SK-N-SH (cell line): ENCODE measurements around the gene DPF1. TPM values are rescaled to one million over a fixed set of nuclear protein-coding genes. Genes with fewer than 3 reads are reported as not detected.

ENCODE experiments used
- CTCF ChIA-PET: fragments of 300-600, 350-600 bp; formaldehyde crosslinking; extraction: SDS; loops from one replicate; lab custom pipeline; 2021; lab: Yijun Ruan, JAX
- POLR2A ChIA-PET: fragments of 350-600 bp; sonication (Branson Sonifier 250); formaldehyde crosslinking; extraction: SDS; loops from one replicate; lab custom pipeline; 2020; ENCODE audit warnings: antibody characterized with exemption, inconsistent platforms; lab: Yijun Ruan, JAX
- DNase-seq: peaks from one replicate; pipeline ENCODE4 v3.0.0; 2012
- H2AFZ ChIP-seq: fragments of 200-600 bp; sonication (generic); 2 replicates; pipeline ENCODE4 v1.8.1; 2016; ENCODE audit warnings: antibody characterized with exemption, mild to moderate bottlenecking, low read depth
- H3F3A ChIP-seq: fragments of 200-600 bp; sonication (generic); replicated peaks from 2 replicates; pipeline ENCODE3; 2016; ENCODE audit warnings: antibody characterized with exemption, mild to moderate bottlenecking; ENCODE audit not compliant: insufficient read depth
- H3K27ac ChIP-seq, 2 experiments: fragments of 200-500 bp in 1 of 2; fragments of 200-600 bp in 1 of 2; sonication (Bioruptor generic) in 1 of 2; sonication (generic), shearing (Covaris generic) in 1 of 2; 2 replicates each; pipeline versions ENCODE4 v1.5.1 to v1.6.1; 2014 to 2016; ENCODE audit warnings: low read depth in 2 of 2, inconsistent platforms in 1 of 2, low read length in 1 of 2, mild to moderate bottlenecking in 1 of 2, mixed read lengths in 1 of 2
- H3K27me3 ChIP-seq: fragments of 200-600 bp; sonication (generic), shearing (Covaris generic); 2 replicates; pipeline ENCODE4 v1.6.1; 2016; ENCODE audit warnings: mixed run types; ENCODE audit not compliant: insufficient read depth
- H3K36me3 ChIP-seq, 2 experiments: fragments of 200-500 bp in 1 of 2; fragments of 200-600 bp in 1 of 2; sonication (Bioruptor generic) in 1 of 2; sonication (generic) in 1 of 2; replicated peaks in 1 of 2; 2 replicates each; pipeline versions ENCODE3 to v1.5.1; 2014 to 2016; ENCODE audit warnings: low read length in 1 of 2, mild to moderate bottlenecking in 1 of 2; ENCODE audit not compliant: insufficient read depth in 2 of 2, control insufficient read depth in 1 of 2
- H3K4me1 ChIP-seq, 2 experiments: fragments of 200-500 bp in 1 of 2; fragments of 200-600 bp in 1 of 2; sonication (Bioruptor generic) in 1 of 2; sonication (generic), shearing (Covaris generic) in 1 of 2; 2 replicates each; pipeline versions ENCODE4 v1.5.1 to v1.6.1; 2014 to 2016; ENCODE audit warnings: low read depth in 1 of 2, low read length in 1 of 2, mixed run types in 1 of 2; ENCODE audit not compliant: insufficient read depth in 2 of 2, control insufficient read depth in 1 of 2
- H3K4me2 ChIP-seq: fragments of 200-600 bp; sonication (generic), shearing (Covaris generic); 2 replicates; pipeline ENCODE4 v1.6.1; 2017; ENCODE audit warnings: mixed run types
- H3K4me3 ChIP-seq, 2 experiments: fragments of 200-500 bp in 1 of 2; fragments of 200-600 bp in 1 of 2; sonication (Bioruptor generic) in 1 of 2; sonication (generic), shearing (Covaris generic) in 1 of 2; 2 replicates each; pipeline versions ENCODE4 v1.5.1 to v1.8.1; 2014 to 2016; ENCODE audit warnings: low read depth in 2 of 2, inconsistent platforms in 1 of 2, low read length in 1 of 2, mild to moderate bottlenecking in 1 of 2, mixed read lengths in 1 of 2, moderate library complexity in 1 of 2
- H3K79me2 ChIP-seq: fragments of 200-600 bp; sonication (generic); 2 replicates; pipeline ENCODE4 v1.8.1; 2017; ENCODE audit warnings: mild to moderate bottlenecking; ENCODE audit not compliant: insufficient read depth
- H3K9ac ChIP-seq: fragments of 200-600 bp; sonication (generic); 2 replicates; pipeline ENCODE4 v1.6.1; 2017; ENCODE audit warnings: mixed run types
- H3K9me2 ChIP-seq: fragments of 200-600 bp; sonication (generic); 2 replicates; pipeline ENCODE4 v1.6.1; 2017; ENCODE audit warnings: mixed run types
- H3K9me3 ChIP-seq: fragments of 200-600 bp; sonication (generic); 2 replicates; pipeline ENCODE4 v1.6.1; 2017; ENCODE audit warnings: mixed run types, mild to moderate bottlenecking, moderate library complexity
- H4K20me1 ChIP-seq: fragments of 200-600 bp; sonication (generic); 2 replicates; pipeline ENCODE4 v1.6.1; 2017; ENCODE audit warnings: mild to moderate bottlenecking, mixed run types; ENCODE audit not compliant: insufficient read depth
- CTCF ChIP-seq: fragments of 200-600 bp; sonication (generic); IDR thresholded peaks from 2 replicates; pipeline ENCODE4 v1.6.1; 2017; ENCODE audit warnings: antibody characterized with exemption, mild to moderate bottlenecking, moderate library complexity
- ELF1 ChIP-seq: IDR thresholded peaks from 2 replicates; pipeline ENCODE4 v1.4.0; 2012
- FOSL2 ChIP-seq: IDR thresholded peaks from 2 replicates; pipeline ENCODE4 v1.4.0; 2012; ENCODE audit warnings: low read depth, mild to moderate bottlenecking, moderate library complexity, borderline replicate concordance
- GABPA ChIP-seq: IDR thresholded peaks from 2 replicates; pipeline ENCODE4 v1.4.0; 2012; ENCODE audit warnings: low read depth, mild to moderate bottlenecking
- IRF3 ChIP-seq: fragments of 150-350 bp; IDR thresholded peaks from 2 replicates; pipeline ENCODE4 v1.6.1; 2016; ENCODE audit warnings: mild to moderate bottlenecking, low read depth, low read length
- JUND ChIP-seq: IDR thresholded peaks from 2 replicates; pipeline ENCODE4 v1.4.0; 2012
- MEF2A ChIP-seq: IDR thresholded peaks from 2 replicates; pipeline ENCODE4 v1.4.0; 2012; ENCODE audit warnings: low read depth, borderline replicate concordance
- NFIC ChIP-seq: IDR thresholded peaks from 2 replicates; pipeline ENCODE4 v1.4.0; 2012; ENCODE audit warnings: borderline replicate concordance
- NRF1 ChIP-seq: IDR thresholded peaks from 2 replicates; pipeline ENCODE4 v1.6.1; 2012; ENCODE audit warnings: low read depth, mild to moderate bottlenecking, low read length
- PBX3 ChIP-seq: IDR thresholded peaks from 2 replicates; pipeline ENCODE4; 2012
- REST ChIP-seq: IDR thresholded peaks from 2 replicates; pipeline ENCODE4 v1.6.1; 2012; ENCODE audit warnings: mild to moderate bottlenecking, low read depth, low read length, moderate library complexity
- RFX5 ChIP-seq: IDR thresholded peaks from 2 replicates; pipeline ENCODE4 v1.6.1; 2012; ENCODE audit warnings: mild to moderate bottlenecking, improper control_type of control experiment, low read length
- SIN3A ChIP-seq: IDR thresholded peaks from 2 replicates; pipeline ENCODE4 v1.6.1; 2012; ENCODE audit warnings: low read depth, mild to moderate bottlenecking, low read length, moderate library complexity, borderline replicate concordance
- SMC3 ChIP-seq: IDR thresholded peaks from 2 replicates; pipeline ENCODE4 v1.6.1; 2012; ENCODE audit warnings: low read depth, low read length, improper control_type of control experiment
- USF1 ChIP-seq: IDR thresholded peaks from 2 replicates; pipeline ENCODE4 v1.4.0; 2012; ENCODE audit warnings: low read depth, borderline replicate concordance
- YY1 ChIP-seq: IDR thresholded peaks from 2 replicates; pipeline ENCODE4 v1.4.0; 2012; ENCODE audit warnings: low read depth, mild to moderate bottlenecking
- ZBTB33 ChIP-seq: IDR thresholded peaks from 2 replicates; pipeline ENCODE4 v1.4.0; 2012; ENCODE audit warnings: low read depth, borderline replicate concordance
- WGBS: methylation state at CpG from one replicate; pipeline ENCODE4 v1.1.6; 2017; ENCODE audit warnings: low lambda C conversion rate; 5-methylcytosine and 5-hydroxymethylcytosine counted together
- polyA plus RNA-seq, 3 experiments: library from polyadenylated mRNA; depleted of rRNA; stranded (reverse); fragments of >200 nt; gene quantifications; 2 replicates each; pipeline ENCODE4 v1.2.3, GENCODE V29; 2012

DPF1 gene
- polyA plus RNA-seq, 1 of the 3 experiments (the other 2 are of a cell fraction): 4.8 TPM

- H3F3A ChIP-seq: peaks cover 5% of the 10 kb centered on the region
- H3K79me2 ChIP-seq: no peaks in the 10 kb centered on the region
- peaks cover 4 to 11% of the 10 kb centered on the region in 2 experiments for H3K36me3 ChIP-seq
- H3K27ac ChIP-seq: peak overlapping the region in 1 of 2 experiments; percentile 69; a peak in 1 of 4 replicates
- no peak overlapping the region for H3K9ac ChIP-seq
- POLR2A ChIA-PET: interaction anchor here (1.8 kb wide), 1 partner anchor 205 kb away, joined by 6 read pairs; no protein-coding TSS in a partner anchor
- no peaks in the 10 kb centered on the region for H4K20me1 ChIP-seq
- no peak overlapping the region; a peak in 1 of 4 replicates for H3K4me3 ChIP-seq
- H3K4me1 ChIP-seq: peaks cover 4 to 22% of the 10 kb centered on the region in 2 experiments; a peak in 1 of 4 replicates
- H3K27me3 ChIP-seq: no peaks in the 10 kb centered on the region
- TF ChIP-seq REST (no peak), GABPA (no peak), YY1 (no peak), NFIC (no peak), IRF3 (no peak), PBX3 (no peak), FOSL2 (no peak), SMC3 (no peak), USF1 (no peak), MEF2A (no peak), ELF1 (no peak), CTCF (no peak), RFX5 (no peak), NRF1 (no peak), JUND (no peak), ZBTB33 (no peak), SIN3A (no peak)
- TF ChIP-seq, all 33 proteins: peak for 0
- Histone ChIP-seq H3K4me2 (no peak overlapping the region), H3K9me3 (no peaks in the 10 kb centered on the region), H3K9me2 (no peaks in the 10 kb centered on the region), H2AFZ (no peak overlapping the region)
- WGBS: 85% methylated on average over 2 of the region's 5 CpGs
- no peak for DNase-seq
- CTCF ChIA-PET: interaction anchor here (1.0 to 2.3 kb wide), 4 partner anchors 8 to 306 kb away, joined by 3 to 13 read pairs (median 4); no protein-coding TSS in a partner anchor
Measured at GRCh38 chr19:38209152-38209551, 14.9 kb downstream of the DPF1 start.
